ENCODE data around the gene CD109.
"Not testable (repeated sequence)": the region's sequence is repeated elsewhere in the genome, so short reads cannot be mapped to it uniquely, and the experiment has no call there.

Gene CD109

GRCh38 chr6:73671911-73672685, 23.9 kb upstream of the CD109 start:
- TF ChIP-seq, protein P1, sequence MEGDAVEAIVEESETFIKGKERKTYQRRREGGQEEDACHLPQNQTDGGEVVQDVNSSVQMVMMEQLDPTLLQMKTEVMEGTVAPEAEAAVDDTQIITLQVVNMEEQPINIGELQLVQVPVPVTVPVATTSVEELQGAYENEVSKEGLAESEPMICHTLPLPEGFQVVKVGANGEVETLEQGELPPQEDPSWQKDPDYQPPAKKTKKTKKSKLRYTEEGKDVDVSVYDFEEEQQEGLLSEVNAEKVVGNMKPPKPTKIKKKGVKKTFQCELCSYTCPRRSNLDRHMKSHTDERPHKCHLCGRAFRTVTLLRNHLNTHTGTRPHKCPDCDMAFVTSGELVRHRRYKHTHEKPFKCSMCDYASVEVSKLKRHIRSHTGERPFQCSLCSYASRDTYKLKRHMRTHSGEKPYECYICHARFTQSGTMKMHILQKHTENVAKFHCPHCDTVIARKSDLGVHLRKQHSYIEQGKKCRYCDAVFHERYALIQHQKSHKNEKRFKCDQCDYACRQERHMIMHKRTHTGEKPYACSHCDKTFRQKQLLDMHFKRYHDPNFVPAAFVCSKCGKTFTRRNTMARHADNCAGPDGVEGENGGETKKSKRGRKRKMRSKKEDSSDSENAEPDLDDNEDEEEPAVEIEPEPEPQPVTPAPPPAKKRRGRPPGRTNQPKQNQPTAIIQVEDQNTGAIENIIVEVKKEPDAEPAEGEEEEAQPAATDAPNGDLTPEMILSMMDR (IDR thresholded peaks at IDR 0.05; ENCODE audit: insufficient read depth, low read depth, low read length, missing control alignments), result no peak
- no peak overlapping the region for H3K4me3 ChIP-seq (ENCODE audit: low read length)
- no peak for DNase-seq (ENCODE audit: low read depth)

DNA sequence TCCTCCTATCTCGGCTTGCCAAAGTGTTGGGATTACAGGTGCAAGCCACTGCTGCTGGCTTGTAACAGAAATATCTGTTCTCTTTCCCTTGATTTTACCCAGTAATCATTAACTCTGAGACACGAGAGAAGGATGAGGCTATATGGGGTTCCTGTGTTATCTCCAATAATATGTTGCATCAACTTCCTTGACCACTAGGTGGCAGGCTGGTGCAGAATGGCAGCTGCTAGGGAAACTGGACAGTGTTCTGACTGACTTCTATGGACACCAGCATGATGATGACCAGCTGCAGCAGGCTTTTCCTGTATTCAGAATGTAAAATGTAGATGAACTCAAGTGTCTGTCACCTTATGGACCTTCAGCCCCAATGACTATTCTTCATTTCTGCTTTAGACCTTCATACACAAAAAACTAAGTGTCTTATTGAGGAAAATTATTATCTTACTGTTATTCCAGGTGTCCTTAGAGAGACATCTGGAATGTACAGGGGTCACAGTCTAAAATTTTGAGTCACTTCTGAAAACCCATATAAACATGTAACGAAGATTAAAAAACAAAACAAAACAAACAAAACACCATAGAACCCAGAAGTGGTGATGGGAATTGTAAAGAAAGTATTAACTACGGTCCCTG, 20.4 kb upstream of the CD109 start:
- H3K4me3 ChIP-seq (ENCODE audit: low read length), result no peak overlapping the region
- peak; percentile 71 for DNase-seq (ENCODE audit: low read depth)
- TF ChIP-seq, protein P1 (IDR thresholded peaks at IDR 0.05; ENCODE audit: insufficient read depth, low read depth, low read length, missing control alignments), result peak; percentile 93

GRCh38 chr6:73679009-73679408, 17.0 kb upstream of the CD109 start:
- no peak for DNase-seq (ENCODE audit: low read depth)
- no peak overlapping the region for H3K4me3 ChIP-seq (ENCODE audit: low read length)
- TF ChIP-seq, protein P1 (IDR thresholded peaks at IDR 0.05; ENCODE audit: insufficient read depth, low read depth, low read length, missing control alignments), result no peak

GRCh38 chr6:73679846-73680245, 16.2 kb upstream of the CD109 start:
- DNase-seq (ENCODE audit: low read depth); H3K4me3 ChIP-seq (ENCODE audit: low read length): not testable (repeated sequence)

GRCh38 chr6:73680289-73680918, 15.6 kb upstream of the CD109 start:
- TF ChIP-seq, protein P1 (IDR thresholded peaks at IDR 0.05; ENCODE audit: insufficient read depth, low read depth, low read length, missing control alignments), result no peak
- no peak overlapping the region for H3K4me3 ChIP-seq (ENCODE audit: low read length)
- no peak for DNase-seq (ENCODE audit: low read depth)

DNA sequence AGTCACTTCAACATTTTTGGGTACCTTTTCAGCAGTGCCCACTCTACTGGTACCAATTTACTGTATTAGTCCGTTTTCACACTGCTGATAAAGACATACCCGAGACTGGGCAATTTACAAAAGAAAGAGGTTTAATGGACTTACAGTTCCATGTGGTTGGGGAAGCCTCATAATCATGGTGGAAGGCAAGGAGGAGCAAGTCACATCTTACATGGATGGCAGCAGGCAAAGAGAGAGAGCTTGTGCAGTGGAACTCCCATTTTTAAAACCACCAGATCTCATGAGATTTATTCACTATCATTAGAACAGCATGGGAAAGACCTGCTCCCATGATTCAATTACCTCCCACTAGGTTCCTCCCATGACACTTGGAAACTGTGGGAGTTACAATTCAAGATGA, 12.4 kb upstream of the CD109 start:
- not testable (repeated sequence) for DNase-seq (ENCODE audit: low read depth); H3K4me3 ChIP-seq (ENCODE audit: low read length)

- no peak for DNase-seq (ENCODE audit: low read depth)
- TF ChIP-seq, protein P1 (IDR thresholded peaks at IDR 0.05; ENCODE audit: insufficient read depth, low read depth, low read length, missing control alignments), result no peak
- H3K4me3 ChIP-seq (ENCODE audit: low read length), result no peak overlapping the region
Measured at GRCh38 chr6:73688351-73688750, 7.7 kb upstream of the CD109 start.
